Neuronal stem cell (in vitro differentiated cells): ENCODE measurements around the gene SLC22A4. TPM values are rescaled to one million over a fixed set of nuclear protein-coding genes. Genes with fewer than 3 reads are reported as not detected.

Source experiments
- small RNA-seq: library from polyadenylated mRNA; stranded (forward); fragments of <200 nt; extraction: miRNeasy Mini kit (QIAGEN cat#:217004); gene quantifications from one replicate; pipeline ENCODE3, GENCODE V24; 2013; ENCODE audit not compliant: insufficient read depth

SLC22A4 gene

Small RNAs within 50 kb of the gene (small RNA-seq; reads per million reads assigned to genes)
- gene MIR3936: not detected
